ENCODE measurements around the gene FCMR. TPM values are rescaled to one million over a fixed set of nuclear protein-coding genes. Genes with fewer than 3 reads are reported as not detected.

FCMR gene
- under 0.01 TPM in 1 of 2 replicates, not detected in the other for total RNA-seq

DNA sequence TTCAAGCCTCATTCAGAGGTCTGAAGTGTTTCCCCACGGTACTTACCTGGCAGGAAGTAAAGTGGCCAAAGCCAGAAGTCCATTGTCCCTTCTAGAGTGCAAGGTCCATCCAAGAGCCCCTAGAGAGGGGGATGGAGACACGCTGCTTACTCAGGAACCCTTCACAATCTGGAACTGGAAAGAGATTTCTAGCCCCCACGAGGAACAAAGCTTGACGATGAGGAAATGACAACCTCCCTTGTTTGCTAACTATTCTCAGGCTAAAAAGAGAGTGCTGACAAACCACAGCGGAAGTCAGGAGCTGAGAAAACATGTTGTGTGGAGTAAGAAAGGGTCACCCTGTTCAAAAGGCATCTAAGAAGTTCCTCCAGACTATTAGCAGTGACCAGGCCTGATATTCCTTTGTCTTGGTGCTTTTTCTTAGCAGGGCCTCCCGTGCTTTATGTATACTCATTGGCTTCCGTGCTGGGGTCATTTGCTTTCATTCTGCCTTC lies at the start of gene FCMR:
Gene FCMR, minus strand, starts transcription at position 170 of the 494 bp plus-strand sequence. Its CDS starts 87 bp downstream, at position 83.

GRCh38 chr1:206970446-206970845 lies 48.7 kb upstream of the FCMR start, which contains the start of gene FCAMR:
TSS of gene FCAMR (minus strand) at chr1:206970460. CDS start at chr1:206970125, 335 bp downstream.

GRCh38 chr1:206946261-206946660 lies 24.5 kb upstream of the FCMR start, which contains the start of gene PIGR:
TSS of gene PIGR (minus strand) at chr1:206946466. CDS start at chr1:206940531, 5,935 bp downstream.

DNA sequence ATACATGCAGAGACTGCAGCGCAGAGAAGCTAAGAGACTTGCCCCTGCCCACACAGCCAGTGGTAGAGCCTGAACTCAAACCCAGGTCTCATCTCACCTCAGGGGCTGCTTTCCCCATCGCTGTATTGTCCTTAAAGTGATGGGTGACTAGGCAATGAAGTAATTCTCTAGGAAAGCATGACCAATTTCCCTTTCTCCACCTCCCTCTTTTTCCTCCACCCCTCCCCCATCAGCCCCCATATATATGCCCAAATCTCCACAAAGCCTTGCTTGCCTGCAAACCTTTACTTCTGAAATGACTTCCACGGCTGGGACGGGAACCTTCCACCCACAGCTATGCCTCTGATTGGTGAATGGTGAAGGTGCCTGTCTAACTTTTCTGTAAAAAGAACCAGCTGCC lies 24.6 kb downstream of the FCMR start, which contains the start of gene IL24:
Gene IL24, plus strand, starts transcription at position 269 of the 400 bp plus-strand sequence. CDS start 390 bp downstream, outside the sequence.

DNA sequence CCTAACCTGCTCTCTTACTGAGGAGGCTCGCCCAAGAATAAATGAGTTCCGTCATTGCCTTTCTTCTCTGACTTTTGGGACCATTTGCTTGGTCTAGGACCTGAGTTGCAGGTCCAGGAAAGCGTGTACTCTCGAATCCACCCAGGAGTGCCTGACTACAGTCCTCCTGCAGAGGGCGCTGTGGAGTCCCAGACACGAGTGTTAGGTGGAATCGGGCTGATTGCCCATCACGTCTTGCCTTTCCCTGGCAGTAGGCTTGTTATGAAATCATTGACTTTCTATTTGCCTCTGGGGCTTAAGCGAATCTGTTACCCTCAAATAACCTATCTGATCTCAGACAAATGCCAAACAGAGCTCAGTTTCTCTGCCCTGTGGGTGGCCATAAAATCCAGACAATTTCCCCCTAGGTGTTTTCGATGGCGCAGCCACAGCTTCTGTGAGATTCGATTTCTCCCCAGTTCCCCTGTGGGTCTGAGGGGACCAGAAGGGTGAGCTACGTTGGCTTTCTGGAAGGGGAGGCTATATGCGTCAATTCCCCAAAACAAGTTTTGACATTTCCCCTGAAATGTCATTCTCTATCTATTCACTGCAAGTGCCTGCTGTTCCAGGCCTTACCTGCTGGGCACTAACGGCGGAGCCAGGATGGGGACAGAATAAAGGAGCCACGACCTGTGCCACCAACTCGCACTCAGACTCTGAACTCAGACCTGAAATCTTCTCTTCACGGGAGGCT lies 56.6 kb downstream of the FCMR start, which contains the start of gene IL20:
Gene IL20, plus strand, starts transcription at position 685 of the 733 bp plus-strand sequence. CDS start 230 bp downstream, outside the sequence.

Other genes starting within 250 kb of the FCMR start
- gene MAPKAPK2, start 237.0 kb downstream of the FCMR start, total RNA-seq, result 25.6 and 43.6 TPM in 2 replicates
- 0.24 TPM in 1 of 2 replicates, not detected in the other for gene IL19, start 151.2 kb downstream of the FCMR start, total RNA-seq
- not detected in 2 replicates for gene IL10, start 149.4 kb downstream of the FCMR start, total RNA-seq
- gene IL20, start 56.3 kb downstream of the FCMR start, total RNA-seq, result 0.72 TPM in 1 of 2 replicates, not detected in the other
- gene IL24, start 24.5 kb downstream of the FCMR start, total RNA-seq, result 1.9 TPM in 1 of 2 replicates, not detected in the other
- gene PIGR, start 24.5 kb upstream of the FCMR start, total RNA-seq, result 1.2 TPM in 1 of 2 replicates, not detected in the other
- 0.24 TPM in 1 of 2 replicates, not detected in the other for gene FCAMR, start 48.5 kb upstream of the FCMR start, total RNA-seq
- 19.3 and 29.2 TPM in 2 replicates for gene C1orf116, start 110.8 kb upstream of the FCMR start, total RNA-seq
- 11.1 and 13.9 TPM in 2 replicates for gene YOD1, start 129.3 kb upstream of the FCMR start, total RNA-seq
- gene PFKFB2, start 131.3 kb upstream of the FCMR start, total RNA-seq, result 25.1 and 38.6 TPM in 2 replicates
- not detected in 2 replicates for gene C4BPB, start 166.9 kb upstream of the FCMR start, total RNA-seq
- gene C4BPA, start 182.3 kb upstream of the FCMR start, total RNA-seq, result not detected in 2 replicates

All from tracheal epithelial cell (primary cell).